COLO829 (cell line): ENCODE measurements around the gene ANKRD36.
"Not testable (repeated sequence)": the region's sequence is repeated elsewhere in the genome, so short reads cannot be mapped to it uniquely, and the experiment has no call there.

Experiments
- DNase-seq: peaks from one replicate; pipeline ENCODE4 v3.0.0; 2012; ENCODE audit warnings: low spot score

Gene ANKRD36

DNA sequence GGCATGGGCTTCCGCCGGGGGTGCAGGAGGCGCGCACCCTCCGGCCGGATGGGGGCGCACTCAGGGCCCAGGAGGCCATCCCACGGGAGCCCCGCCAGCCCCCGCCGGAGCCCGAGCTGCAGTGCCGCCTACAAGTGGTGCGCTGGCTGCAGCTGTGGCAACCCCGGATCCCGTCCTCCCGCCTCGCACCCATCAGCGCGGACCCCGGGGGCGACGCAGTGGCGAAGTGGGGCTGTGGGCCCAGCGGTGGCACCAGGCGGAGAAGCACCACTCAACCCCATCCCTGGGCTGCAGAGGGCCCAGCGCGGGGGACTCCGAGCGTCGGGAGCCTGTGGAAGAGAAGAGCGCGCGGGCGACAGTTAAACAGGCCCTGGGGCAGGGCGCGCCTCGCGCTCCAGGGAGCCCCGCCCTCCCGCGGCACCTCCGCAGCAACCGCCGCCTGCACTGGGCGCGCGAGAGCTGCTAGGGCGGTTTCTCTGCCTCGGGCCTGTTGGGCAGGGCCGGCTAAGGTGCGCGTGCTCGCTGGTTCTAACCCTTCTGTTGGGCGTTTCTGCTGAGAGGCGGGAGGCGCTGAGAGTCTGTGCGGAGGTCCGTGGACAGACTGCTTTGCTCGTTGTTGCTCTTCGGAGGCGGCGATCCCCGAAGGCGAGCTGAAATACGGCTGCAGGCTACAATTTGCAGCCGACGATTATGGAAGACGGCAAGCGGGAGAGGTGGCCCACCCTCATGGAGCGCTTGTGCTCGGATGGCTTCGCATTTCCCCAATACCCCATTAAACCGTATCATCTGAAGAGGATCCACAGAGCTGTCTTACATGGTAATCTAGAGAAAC, at the start of gene ANKRD36:
TSS of gene ANKRD36 (plus strand) at position 104 of the 832 bp plus-strand sequence. CDS start at position 691, 587 bp downstream.
- DNase-seq, result not testable (repeated sequence)

DNA sequence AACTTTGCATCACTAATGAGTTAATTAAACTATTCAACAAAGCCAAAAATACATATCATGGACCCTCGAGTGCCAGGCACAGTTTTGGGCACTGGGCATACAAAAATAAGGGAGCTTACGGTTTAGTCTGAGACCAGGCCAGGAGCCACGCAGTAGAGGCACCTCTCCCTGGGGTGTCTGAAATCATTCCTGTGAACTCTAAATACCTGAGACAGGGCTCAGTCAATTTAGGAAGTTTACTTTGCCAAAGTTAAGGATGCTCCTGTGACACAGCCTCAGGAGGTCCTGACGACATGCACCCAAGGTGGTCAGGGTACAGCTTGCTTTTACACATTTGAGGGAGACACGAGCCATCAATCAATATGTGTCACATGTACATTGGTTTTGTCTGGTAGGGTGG, 46.9 kb upstream of the ANKRD36 start:
- DNase-seq, result not testable (repeated sequence)

DNA sequence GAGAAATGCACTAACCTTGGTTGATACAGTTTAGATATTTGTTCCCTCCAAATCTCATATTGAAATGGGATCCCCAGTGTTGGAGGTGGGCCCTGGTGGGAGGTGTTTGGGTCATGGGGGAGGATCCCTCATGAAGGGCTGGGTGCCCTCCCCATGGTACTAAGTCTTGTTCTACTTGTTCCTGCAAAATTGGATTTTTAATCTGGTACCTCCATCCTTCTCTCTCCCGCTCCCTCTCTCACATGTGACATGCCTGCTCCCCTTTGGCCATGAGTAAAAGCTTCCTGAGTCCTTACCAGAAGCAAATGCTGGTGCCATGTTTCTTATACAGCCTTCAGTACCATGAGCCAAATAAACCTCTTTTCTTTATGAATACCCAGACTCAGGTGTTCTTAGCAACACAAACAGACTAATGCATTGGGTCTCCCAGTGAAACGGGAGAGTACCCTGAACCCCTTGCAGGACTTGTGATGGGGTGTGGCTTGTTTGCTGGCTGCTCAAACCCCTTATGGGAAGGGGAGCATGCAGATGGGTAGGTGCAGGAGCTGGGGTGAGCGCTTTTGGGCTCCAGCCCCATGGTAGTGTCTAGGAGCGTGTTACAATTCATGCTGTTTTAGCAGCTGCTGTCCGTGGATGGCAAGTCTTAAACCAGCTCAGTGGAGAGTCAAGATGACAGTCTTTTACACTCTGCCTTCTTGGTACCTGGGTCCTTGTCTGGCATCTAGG, 45.5 kb upstream of the ANKRD36 start:
- no peak for DNase-seq

DNA sequence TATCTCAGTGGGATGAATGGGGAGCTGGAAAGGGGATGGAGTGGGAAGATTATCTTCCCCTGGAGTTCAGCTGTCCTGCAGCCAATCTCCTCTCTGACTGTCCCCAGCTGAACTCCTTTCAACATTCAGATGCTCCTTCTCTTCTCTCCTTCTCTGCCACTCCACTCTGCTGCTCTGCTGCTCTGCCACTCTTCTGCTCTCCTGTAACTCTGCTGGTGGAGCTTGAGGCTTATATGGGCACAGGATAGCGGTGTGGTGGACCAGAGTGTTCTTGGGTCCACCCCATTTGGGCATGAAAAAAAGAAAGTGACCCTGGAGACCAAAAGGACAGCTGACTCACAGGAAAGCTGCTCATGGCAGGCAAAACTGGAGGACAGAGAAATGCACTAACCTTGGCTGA, 44.9 kb upstream of the ANKRD36 start:
- no peak for DNase-seq

DNA sequence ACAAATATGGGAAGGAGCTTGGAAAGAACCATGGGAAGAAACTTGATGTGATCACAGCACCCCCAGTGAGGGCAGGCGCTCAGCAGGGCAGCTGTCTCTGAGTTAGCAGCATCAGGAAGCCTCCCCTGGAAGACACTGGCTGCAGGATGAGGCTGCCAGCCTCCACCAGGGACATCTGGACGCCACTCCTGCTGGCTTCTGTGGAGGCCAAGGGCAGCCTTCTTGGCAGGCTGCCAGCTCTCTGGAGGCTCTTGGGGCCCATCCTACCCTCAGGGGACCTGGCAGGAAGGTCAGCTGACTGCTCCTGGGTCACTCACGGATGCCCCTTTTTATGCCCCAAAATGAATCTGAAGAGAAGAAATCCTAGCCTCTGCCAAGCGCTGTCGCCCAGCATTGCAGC, 44.2 kb upstream of the ANKRD36 start:
- DNase-seq, result not testable (repeated sequence)

DNA sequence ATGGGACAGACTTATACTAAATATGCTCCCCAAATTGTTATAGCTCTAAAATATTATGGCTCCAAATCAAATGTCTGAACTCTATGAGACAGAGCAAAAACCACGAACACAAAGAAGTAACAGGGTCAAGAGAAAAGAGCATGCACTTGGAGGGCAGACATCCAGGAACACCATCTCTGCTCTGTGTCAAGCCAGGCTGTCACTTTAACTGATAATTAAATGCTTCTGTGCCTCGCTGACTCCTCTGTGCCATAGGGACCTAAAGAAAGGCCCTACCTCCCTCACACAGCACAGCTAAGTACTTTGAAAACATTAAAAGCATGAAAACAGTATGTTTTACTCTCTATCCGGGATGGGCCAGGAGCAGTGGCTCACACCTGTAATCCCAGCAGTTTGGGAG, 42.0 kb upstream of the ANKRD36 start:
- not testable (repeated sequence) for DNase-seq

DNA sequence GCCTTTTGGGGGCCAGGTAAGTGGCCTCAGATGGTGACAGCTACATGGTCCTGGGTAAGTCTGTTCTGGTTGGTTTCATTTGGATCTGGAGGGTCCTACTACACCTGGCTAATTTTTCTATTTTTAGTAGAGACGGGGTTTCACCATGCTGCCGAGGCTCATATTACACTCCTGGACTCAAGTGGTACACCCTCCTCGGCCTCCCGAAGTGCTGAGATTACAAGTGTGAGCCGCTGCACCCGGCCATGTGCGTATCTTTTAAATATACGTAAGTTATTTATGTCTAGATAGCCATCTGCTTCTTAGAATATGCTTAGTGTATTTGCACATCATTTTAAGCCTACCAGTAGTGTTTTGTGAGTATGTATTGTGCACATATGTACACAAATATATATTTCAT, 35.7 kb upstream of the ANKRD36 start:
- not testable (repeated sequence) for DNase-seq

DNA sequence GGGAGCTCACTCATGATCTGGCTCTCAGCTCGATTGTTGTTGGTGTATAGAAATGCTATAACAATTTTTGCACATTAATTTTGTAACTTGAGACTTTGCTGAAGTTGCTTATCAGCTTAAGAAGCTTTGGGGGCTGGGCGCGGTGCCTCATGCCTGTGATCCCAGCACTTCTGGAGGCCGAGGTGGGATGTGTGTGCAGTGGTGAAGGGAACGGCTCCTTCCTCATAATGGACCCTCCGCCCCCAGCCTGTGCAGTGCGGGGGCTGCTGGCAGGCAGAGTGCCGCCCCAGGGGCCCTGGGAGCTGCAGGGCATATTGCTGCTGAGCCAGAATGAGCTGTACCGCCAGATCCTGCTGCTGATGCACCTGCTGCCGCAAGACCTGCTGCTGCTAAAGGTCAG, 32.1 kb upstream of the ANKRD36 start:
- DNase-seq, result not testable (repeated sequence)

DNA sequence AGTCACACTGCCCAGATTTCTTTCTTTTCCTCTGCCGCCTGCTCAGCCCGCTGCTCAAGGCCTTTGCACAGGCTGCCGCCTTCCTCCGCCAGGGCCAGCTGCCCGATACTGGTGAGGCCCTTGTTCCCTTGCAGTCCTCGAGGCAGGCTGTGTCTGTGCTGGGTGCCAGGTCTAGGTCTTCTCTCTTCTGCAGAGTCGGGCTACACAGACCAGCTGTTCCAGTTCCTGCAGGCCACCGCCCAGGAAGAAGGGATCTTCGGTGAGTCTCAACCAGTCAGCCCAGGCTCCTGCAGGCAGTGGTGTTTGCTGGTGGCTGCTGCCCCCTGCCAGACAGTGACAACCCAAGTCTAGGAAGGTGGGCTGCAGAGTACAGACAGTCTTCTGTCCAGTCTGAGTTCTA, 30.7 kb upstream of the ANKRD36 start:
- DNase-seq, result not testable (repeated sequence)

DNA sequence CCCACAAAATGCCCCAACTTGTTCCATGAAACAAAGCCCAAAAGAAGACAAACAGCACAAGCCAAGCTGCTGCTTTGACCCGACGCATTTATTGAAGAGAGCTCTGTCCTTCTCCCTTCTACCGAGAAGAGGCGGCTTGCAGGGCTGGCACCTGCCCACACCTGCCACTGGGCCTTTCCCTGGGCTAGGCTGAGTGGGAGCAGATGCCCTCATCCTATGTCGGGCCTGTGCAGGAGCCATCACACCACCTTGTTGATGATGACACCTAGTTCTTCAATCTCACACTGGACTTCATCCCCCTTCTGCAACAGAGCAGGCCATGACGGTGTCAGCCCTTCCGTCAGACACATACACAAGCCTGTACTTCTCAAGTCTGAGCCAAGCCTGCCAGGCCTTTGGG, 29.4 kb upstream of the ANKRD36 start:
- DNase-seq, result not testable (repeated sequence)

DNA sequence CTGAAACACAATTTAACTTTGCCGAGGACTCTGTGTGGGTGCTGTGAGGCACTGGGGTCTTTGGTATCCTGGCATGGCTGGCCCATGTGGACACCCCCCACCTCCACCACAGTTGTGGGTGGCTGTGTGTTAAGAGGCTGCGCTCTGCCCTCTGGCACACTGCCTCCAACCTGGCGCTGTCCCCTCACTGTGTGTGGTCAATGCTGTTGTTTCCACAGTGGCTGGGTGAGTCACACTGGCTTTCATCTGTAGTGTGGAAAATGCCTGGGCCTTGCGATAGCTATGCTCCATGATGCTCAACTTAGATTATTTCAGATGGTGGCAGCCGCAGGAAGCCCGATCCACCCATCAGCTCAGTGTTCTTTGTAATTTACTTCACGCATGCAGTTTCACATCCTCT, 27.9 kb upstream of the ANKRD36 start:
- not testable (repeated sequence) for DNase-seq

DNA sequence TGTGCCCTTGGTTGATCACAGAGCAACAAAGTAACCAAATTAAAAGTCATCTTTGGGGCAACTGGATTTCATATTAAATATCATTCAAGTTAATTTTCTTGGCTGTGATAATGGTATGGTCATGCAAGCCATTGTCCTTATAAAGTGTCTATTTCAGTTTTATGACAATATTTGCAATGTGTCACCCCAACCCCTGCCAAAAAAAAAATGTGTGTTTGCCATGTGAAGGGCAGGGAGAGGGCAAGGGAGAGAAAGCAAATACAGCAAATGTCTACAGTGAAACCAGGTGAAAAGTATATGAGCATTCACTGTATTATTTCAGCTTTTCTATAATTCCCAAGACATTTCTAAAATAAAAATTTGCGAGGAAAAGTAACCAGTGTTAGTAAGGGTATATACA, 24.2 kb upstream of the ANKRD36 start:
- not testable (repeated sequence) for DNase-seq

DNA sequence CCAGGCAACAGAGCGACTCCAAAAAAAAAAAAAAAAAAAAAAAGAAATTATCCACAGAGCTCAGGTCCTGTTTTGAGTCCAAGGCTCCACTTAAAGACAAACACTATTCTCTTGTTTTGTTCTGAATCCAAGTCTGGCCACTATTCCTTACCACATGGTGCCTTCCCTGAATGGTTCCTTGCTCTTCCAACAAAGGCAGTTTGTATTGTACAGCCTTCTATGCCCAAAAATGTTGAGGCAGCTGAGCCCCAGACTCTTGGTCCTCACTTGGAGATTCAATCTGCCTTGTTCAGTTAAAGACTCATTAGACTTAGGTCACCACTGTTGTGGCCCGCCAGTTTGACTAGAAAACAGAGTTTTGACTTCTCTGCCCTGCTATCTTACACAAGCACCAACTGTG, 20.0 kb upstream of the ANKRD36 start:
- not testable (repeated sequence) for DNase-seq

DNA sequence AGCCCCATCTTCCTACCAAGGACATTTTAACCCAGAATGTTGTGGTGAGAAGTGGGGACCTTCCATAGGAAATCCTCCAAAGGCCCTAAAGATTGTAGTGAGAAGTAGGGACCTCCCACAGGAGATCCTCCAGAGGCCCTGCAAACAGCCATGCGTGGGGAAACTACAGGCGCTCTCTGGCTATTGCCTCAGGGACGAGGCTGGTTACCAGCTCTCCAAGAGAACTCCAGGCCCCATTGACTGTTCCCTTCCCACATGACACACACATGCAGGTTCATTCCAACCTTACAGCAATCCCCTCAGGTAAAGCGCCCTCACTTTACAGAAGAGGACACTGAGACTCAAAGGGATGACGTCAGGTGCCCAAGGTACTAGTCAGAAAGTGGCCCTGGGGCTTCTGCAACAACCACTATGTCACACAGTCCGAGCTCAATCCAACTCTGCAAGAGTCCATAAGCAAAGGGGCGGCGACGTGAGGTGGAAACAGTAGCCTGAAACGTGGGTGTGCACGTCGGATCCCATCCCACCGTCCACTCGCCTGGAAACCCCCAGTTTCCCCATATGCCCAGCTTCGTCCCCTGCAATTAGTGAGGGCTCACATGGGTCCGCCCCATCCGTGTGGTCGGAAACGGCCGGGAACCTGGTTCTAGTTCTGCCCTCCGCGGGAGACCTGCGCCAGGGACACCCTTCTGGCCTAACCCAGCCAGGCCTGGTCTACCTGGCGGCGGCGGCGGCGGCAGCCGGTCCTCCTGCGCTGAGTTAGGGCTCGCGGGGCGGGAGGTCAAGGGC, 18.8 kb upstream of the ANKRD36 start:
- not testable (repeated sequence) for DNase-seq

DNA sequence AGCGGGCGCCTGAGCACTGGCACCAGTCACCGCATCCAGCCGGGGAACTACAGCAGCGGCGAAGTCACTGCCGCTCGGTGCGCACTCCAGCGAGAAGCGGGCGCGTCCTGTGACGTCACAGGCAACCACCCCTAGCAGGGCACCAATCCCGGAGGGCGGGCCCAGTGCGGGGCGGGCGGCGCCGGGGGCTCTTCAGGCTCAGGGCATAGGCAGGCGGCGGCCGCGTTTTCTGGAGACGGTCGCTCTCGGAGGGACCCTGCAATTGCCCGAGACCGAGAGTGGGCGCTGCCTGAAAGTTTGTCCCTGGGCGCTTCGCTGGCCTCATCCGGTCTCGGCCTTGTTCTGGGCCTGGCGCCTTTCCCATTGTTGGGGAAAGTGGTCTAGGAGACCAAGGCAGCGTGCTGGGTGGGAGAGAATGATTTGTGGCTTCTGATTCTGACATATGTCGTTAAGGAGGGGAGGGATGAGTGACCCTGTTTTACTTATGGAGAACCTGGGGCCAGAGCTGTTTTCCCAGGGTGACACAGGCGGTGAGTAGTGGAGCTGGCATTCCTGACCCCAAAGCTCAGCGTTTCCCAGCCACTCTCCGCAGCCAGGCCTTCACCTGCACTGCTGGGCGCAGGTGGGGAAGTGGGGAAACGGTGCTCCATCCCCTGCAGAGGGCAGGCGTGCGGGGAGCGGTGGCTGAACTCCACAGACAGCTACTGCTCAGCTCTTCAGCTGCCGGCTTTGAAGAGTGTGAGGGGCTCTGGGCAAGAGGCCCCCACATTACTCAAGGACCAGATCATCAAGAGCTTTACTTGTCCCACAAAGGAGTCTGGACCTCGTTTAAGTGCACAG, 18.0 kb upstream of the ANKRD36 start, which contains the start of gene FAHD2B:
TSS of gene FAHD2B (minus strand) at position 111 of the 840 bp plus-strand sequence. CDS start 3,176 bp downstream, outside the sequence.
- DNase-seq, result not testable (repeated sequence)

DNA sequence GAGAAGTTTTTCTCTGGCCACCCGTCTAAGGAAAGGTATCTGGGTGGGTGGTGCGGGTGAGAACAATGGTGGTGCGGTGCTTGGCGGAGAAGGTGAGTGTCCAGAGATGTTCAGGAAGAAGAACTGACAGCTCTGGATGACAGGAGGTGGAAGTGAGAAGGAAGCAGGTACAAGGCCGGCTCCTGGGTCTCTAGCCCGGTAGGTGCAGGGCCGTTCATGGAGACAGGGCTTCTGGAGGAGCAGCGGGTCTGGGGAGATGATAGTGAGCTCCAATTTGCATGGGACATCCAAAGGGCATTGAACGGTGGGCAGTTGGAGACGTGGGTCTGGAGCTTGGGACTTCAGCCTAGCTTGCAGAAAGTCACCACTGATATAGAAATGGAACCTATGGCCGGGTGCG, 17.3 kb upstream of the ANKRD36 start:
- no peak for DNase-seq

DNA sequence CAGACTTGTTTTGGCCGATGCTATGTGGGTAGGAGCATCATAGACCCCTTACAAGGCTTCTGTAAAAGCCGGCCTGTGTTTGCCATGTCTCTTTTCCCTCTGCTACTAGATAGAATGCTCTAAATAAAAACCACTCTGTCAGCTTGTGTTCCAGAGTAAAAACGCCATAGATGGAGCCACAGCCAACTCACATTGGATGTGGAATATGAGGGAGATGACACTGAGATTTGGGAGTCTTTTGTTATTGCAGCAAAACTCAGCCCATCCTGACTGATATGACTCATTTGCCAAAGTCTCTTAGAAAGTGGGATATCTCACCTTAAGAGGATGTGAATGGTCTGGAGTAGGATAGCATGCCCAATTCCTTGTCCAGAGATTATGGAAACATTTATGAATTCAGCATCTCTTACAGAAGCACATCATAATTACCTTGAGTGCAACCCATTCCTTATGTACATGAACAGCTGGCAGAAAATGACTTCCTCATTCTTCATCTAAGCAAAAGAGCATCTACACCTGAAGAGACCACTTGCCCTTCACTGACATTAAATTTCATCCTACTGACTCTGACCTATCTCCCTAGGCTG, 14.1 kb upstream of the ANKRD36 start:
- not testable (repeated sequence) for DNase-seq

DNA sequence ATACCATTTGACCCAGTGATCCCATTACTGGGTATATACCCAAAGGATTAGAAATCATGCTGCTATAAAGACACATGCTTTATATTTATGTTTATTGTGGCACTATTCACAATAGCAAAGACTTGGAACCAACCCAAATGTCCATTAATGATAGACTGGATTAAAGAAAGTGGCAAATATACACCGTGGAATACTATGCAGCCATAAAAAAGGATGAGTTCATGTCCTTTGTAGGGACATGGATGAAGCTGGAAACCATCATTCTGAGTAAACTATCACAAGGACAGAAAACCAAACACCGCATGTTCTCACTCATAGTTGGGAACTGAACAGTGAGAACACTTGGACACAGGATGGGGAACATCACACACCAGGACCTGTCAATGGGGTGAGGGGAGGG, 6.1 kb upstream of the ANKRD36 start:
- DNase-seq, result not testable (repeated sequence)

DNA sequence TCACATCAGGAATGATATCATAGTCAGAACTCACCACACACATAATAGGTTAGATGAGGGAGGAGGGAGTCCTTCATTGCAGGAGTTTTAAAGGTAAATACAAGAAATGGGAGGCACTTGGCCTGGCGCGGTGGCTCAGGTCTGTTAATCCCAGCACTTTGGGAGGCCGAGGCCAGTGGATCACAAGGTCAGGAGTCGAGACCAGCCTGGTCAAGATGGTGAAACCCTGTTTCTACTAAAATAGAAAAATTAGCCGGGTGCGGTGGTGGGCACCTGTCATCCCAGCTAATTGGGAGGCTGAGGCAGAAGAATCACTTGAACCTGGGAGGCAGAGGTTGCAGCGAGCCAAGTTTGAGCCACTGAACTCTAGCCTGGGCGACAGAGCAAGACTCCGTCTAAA, 1.7 kb upstream of the ANKRD36 start:
- DNase-seq, result not testable (repeated sequence)

DNA sequence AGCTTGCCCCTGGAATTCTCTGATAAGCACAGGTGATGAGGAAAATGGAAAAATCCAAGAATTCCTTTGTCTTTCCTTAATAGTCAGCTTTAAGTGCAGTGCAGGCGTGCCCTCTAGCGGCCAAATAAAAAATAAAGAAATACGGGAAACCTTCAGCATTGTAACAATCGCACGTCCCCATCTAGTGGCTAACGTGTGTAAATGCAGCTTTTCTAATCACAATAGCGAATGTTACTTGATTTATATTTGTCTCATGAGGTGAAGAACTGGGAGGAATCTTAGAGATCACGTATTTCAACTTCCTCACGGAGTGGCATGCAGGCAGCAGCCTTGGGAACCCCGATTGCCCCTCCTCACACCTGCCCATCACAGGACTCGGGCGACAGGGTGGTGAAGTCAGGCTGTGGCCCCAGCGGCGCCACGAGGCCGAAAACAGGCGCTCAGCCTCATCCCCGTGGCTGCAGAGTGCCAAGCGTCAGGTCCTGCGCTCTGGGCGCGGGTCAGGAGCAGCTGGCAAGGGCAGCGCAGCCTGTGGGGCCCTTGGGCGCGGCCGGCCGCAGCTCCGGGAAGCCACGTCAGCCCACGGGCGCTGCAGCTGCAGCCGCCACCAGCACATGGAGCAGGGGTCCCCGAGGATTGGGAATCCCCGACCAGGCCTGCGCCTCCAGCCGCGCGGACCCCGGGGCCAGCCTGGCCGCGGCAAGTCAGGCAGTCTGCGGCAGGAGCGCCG, 468 bp upstream of the ANKRD36 start:
- not testable (repeated sequence) for DNase-seq
